Middle frontal gyrus (tissue), 1 donor: ENCODE results near the gene KLHL36.
"Not testable (repeated sequence)": the region's sequence is repeated elsewhere in the genome, so short reads cannot be mapped to it uniquely, and the experiment has no call there.

Source experiments
- DNase-seq: peaks from one replicate; pipeline ENCODE4 v3.0.0-alpha.2; 2015; ENCODE audit warnings: low spot score; ENCODE audit errors: extremely low spot score

KLHL36 gene

GRCh38 chr16:84690088-84690819, 41.9 kb downstream of the KLHL36 start:
- DNase-seq = no peak

DNA sequence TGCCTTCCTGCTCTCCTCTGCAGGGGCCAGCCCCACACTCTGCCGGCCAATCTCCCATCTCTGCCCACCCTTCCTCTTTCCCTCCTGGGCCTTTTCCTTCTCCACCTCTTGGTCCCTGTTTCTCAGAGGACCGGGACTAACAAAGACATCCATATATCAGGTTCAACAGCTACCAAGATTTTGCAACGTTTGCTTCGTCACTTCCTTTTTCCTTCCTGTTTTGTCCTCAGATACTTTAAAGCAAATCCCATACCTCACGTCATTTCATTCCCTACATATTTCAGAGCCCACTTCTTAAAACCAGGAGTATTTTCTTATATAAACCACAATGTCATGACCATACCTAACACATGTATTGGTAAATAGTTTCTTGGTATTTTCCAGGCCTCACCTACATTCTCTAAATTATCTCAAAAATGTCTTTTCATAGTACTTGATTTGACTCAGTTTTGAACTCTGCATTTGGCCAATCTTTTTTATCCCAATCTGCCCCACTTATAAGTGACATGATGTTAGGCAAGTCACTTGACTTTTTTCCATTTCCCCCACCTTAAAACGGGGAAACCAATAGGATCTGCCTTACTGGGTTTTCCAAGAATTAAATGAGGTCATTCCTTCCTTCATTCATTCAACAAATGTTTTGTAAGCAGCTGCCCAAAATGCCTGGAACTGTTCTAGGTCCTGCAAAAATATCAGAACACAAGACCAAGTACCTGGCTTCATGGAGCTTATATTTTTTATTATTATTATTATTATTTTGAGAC, 44.3 kb downstream of the KLHL36 start:
- no peak for DNase-seq

DNA sequence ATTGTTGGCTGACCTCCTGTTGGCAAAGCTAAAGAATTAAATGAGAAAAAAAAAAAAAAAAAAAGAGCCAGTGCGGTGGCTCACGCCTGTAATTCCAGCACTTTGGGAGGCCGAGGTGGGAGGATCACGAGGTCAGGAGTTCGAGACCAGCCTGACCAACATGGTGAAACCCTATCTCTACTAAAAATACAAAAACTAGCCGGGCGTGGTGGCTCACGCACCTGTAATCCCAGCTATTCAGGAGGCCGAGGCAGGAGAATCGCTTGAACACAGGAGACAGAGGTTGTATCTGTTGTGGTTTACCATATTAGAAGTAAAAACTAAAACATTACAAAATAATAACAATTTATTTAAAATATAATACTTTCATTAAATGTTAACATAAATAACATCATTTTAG, 45.6 kb downstream of the KLHL36 start:
- DNase-seq = not testable (repeated sequence)

DNA sequence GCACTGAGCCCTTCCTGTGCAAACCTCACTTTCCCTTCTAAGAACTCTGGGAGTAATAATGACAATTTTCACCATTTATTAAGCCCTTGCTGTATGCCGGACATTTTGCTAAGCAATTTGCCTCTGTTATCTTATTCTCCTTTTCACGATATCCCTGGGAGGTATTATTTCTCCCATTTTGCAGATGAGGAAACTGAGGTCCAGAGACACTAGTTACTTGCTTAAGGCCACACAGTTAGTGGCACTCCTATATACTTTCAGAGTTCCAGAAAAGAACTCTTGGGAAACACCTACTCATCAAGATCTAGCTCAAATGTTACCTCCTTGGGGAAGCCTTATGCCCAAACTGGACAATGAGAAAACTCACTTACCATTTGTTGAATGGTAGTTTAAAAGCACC, 46.7 kb downstream of the KLHL36 start:
- no peak for DNase-seq

GRCh38 chr16:84699147-84699711, 50.9 kb downstream of the KLHL36 start:
- DNase-seq = no peak

DNA sequence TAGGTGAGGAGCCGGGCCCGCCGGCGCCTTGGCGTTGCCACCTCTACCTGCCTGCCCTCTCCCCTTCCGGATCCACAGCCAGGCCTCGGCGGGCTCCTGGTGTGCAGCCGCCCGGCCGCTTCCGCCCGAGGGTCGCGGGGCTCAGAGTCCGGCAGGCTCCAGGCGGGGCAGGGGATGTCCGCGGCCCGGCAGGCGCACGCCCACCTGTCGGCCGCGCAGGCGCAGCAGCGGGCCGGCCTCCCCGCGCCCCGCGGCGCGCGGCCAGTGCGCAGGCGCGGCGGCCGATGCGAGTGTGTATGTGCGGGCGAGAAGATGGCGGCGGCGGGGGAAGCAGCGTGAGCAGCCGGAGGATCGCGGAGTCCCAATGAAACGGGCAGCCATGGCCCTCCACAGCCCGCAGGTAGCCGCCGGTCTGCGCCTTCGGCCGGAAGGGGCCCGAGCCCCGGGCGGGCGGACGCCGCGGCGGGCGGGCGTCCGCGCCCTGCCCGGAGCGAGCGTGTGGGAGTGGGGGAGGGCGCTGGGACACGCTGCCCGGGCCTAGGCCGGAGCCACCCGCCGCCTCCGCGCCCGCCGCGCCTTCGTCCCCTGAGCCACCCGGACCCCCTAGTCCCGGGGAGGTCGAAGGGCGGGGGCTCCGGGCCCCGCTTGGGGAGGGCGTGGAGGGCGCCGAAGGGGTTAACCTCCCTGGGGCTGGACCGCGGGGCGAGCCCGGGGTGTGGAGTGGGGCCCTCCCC, 51.6 kb downstream of the KLHL36 start, which contains the start of gene USP10:
USP10 (plus strand) TSS at position 289 of the 734 bp plus-strand sequence; CDS start at position 380, 91 bp downstream.
- DNase-seq = peak; percentile 66

GRCh38 chr16:84700446-84701300, 52.4 kb downstream of the KLHL36 start:
- DNase-seq = no peak

- no peak for DNase-seq
Measured at GRCh38 chr16:84703681-84704080, 55.4 kb downstream of the KLHL36 start.

- no peak for DNase-seq
Measured at GRCh38 chr16:84704253-84704652, 55.9 kb downstream of the KLHL36 start.

GRCh38 chr16:84706856-84707255, 58.5 kb downstream of the KLHL36 start:
- no peak for DNase-seq

- DNase-seq = no peak
Measured at GRCh38 chr16:84709609-84710008, 61.3 kb downstream of the KLHL36 start.

GRCh38 chr16:84710686-84711085, 62.4 kb downstream of the KLHL36 start:
- no peak for DNase-seq
